HT1080 (cell line): ENCODE measurements around the gene LEMD1. TPM values are rescaled to one million over a fixed set of nuclear protein-coding genes. Genes with fewer than 3 reads are reported as not detected.
"Not testable (repeated sequence)": the region's sequence is repeated elsewhere in the genome, so short reads cannot be mapped to it uniquely, and the experiment has no call there.

Experiments
- DNase-seq: peaks from one replicate; pipeline ENCODE4 v3.0.0-alpha.2; 2015; ENCODE audit warnings: low read depth
- total RNA-seq: library from RNA; depleted of rRNA; stranded (reverse); fragments of >200 nt; shearing (Covaris generic); gene quantifications from 2 replicates; pipeline ENCODE4 v1.2.3, GENCODE V29; 2014

The LEMD1 gene
- total RNA-seq, 1 experiment from 2014 or later: not detected

DNA sequence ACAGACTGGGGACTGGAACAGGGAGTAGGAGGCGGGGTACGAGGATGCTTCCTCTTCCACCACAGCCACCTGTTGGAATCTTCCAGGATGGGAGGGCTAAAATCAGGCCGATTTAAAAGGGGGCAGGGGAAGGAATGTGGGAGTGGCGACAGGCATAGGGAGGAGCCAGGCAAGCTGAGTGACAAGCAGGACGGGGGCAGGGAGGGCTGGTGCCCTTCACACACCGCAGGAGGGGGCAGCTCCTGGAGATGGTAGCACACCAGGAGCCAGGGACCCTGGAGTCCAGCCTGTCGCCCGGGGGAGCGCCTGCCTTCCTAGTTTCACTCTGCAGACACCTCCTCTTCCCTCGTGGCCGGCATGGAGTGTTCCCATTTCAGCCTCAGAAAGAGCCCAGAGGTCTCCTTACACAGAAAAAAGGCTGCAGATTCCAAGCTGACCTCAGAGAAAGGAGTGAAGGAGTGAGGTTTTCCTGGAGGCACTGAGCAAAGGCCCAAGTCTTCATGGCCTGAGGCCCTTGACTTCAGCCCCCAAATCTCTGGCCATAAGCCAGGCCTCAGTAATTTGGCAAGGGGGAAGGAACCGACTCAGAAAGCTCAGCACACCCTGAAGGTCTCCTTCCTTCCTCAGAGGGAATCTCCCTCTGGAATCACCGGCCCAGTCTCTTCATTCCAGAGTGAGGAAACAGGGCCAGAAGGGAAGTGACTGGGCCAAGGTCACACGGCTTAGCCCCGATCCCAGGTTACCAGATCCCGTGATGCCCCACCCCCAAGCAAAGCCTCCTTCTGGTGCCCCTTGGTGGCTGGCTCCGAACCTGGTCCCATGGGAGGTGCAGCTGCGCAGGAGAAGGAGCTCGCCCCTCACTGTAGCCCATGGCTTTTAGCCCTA lies 25.8 kb upstream of the LEMD1 start:
- no peak for DNase-seq

DNA sequence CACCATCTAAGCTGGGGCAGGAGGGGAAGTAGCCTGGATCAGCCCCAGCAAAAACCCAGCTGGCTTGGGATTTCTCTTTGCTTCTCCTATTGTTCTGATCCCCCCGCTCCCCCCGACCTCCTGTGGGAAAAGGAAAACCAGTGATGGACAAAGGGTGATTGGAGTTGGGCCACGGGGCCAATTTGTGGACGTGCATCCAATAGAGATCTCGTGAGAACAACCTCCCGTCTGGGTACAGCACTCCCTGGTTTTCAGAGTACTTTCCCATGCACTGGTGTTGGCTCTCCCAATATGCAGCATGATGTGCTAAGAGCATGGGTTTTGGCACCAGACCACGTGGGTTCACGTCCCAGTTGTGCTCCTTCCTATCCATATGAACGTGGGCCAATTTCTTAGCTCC lies 25.0 kb upstream of the LEMD1 start:
- no peak for DNase-seq

DNA sequence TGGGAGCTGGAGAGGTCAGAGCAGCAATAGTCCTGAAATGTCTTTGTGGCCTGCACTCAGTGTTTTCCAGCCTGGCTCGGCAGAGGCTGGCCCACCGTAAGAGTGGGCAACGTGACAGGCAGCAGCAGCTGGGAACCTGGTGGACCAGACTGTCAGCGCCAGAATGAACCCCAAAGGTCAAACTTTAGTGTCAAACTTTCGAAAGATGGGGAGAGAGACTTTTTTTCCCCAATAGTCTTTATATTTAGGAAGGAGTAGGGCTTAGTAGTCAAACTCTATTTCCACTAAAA lies 23.7 kb upstream of the LEMD1 start:
- no peak for DNase-seq

DNA sequence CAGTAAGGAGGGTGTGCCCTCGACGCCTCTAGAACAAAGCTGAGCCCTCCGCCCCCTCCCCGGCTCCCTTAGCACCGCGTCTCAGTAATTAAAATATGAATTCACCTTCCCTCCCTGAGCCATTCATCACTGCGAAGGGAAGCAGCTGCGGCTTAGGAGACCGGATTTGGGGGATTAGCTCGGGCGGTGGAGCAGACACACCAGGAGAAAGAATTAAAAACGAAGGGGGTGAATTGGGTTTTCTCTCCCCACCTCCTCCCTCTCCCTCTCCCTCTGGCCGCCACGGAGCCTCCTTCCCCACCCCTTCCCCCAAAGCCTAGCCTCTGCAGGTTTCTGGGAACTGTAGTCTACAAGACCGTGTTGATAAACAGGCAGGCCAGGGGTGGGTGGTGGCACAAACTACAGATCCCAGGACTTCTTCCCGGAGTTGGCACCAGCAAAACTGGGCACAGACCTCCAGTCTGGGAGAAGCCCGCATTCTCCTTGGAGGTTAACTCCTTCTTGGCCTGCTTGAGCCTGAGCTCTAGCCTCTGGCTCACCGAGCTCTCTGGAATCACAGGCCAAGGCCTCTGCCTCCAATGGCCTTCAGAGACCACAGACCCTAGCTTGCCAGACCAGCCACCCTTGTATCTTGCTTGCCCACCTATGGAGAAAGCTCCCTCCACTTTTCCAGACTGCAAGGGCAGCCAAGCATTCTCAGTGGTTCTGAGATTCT lies 23.2 kb upstream of the LEMD1 start:
- DNase-seq: peak; percentile 24

DNA sequence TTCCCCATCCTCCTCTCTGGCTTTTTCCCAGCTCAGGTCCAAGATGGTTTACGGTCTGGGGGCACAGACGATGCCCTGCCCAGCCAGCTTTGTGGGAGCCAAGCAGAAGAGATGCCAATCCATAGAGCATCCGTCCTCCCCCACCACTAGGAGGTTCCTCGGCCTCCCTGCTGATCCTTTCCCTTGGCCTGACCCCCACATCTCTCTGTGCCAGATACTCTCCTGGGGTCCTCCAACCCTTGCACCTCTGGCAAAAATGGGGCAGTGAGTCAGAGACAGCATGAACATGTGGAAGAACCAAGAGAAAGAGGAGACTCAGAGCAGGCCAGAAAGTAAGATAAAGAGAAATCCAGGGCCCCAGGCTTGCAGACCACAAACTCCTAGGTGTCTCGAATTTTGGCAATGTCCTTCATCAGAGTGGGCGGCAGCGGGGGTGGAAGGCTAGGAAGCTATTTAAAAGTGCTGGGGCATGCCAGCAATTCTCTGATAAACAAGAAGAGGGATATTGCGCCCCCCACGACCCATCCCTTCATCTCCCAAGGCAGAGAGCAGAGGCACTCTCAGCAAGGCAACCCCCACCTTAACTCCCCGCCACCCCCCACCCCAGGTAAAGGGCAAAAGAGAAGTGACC lies 22.6 kb upstream of the LEMD1 start:
- DNase-seq: no peak

DNA sequence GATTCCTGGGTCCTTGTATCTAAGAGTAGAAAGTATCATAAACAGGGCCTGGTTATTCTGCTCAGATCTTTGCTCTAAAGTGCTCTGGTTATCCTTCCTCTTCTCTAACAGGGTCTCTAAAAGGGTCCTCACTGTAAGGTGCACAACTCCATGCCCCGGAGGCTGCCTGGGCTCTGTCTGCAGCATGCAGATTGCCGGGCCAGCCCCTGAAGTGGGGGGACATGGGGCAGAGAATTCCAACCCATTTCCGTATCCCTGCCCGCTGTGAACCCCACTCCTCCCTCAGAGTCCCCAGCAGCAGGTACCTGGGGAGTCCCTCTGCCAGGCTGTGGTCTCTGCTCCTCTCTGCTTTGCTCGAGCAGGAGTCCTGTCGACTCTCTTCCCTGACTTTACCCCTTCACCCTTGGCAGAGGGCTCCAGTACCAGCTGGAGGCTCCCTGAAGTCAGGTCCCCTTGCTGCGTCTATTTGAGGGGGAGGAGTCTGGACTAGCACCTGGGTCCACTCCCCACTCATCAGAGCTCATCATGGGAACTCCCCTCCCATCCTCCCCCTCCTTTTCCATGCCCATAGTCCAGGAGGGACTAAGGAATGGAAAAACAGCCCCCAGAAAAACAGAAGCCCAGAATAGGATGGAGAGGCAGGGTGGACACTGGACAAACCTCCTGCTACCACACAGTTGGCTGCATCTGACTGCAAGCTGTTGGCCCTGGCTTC lies 21.9 kb upstream of the LEMD1 start:
- DNase-seq: no peak

DNA sequence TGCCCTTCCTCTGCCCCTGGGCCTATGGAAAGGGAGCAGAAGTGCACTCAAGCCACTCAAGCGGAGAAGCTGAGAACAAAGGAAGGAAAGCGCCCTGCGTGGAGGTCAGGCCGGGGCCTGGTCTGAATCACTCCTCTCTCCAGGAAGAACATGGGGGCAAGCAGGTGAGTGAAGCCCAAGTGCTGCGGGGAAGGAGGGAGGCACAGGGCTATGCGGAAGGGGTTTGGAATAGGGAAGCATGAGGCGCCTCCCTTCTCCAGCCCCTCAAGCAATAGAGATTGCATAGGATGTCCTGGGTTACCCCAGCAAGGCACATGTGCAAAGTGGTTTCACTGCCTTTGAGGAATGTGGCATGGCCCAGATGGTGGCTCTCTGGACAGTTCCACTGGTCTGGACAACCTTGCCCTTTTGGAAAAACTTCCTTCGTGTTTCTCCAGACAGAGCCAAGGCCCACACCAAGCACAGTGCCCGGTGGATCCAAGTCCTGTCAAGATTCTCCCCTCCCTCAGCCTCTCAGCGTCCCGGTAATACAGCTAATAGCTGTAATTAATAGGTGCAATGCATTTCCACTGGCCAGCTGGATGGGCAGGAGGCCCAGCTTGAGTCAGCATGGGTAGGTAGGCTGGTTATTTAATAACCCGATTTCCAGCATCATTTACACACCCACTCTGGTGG lies 20.3 kb upstream of the LEMD1 start:
- no peak for DNase-seq

DNA sequence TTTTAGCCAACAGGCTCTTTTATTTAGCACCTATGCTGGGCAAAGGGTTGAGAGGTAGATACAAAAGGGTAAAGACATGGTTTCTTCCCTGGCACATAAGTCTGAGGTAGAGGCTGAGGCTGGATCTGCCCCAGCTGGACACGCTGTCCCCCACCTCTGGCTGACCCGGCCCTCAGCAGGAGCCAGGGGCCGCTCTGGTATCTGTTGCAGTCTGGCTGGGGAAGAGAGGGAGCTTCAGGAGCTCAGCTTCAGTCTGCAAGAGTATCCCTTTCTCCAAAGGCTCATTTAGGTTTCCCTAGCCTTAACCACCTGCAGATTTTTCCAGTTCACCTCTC lies 19.8 kb upstream of the LEMD1 start:
- no peak for DNase-seq

DNA sequence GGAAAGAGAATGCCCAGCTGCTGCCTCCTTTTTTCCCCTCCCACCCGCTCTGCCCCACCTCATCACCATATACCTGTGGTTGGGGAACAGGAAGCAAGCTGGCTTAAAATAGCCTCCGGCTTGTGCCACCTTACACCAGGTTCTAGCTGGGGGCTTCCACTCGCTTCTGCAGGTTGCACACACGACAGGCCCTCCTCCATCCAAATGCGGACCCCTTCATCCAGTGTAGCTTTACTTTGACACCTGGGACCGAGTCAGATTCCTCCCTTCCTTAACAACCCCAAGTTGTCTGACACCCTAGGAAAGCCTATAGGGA lies 19.4 kb upstream of the LEMD1 start:
- DNase-seq: no peak

DNA sequence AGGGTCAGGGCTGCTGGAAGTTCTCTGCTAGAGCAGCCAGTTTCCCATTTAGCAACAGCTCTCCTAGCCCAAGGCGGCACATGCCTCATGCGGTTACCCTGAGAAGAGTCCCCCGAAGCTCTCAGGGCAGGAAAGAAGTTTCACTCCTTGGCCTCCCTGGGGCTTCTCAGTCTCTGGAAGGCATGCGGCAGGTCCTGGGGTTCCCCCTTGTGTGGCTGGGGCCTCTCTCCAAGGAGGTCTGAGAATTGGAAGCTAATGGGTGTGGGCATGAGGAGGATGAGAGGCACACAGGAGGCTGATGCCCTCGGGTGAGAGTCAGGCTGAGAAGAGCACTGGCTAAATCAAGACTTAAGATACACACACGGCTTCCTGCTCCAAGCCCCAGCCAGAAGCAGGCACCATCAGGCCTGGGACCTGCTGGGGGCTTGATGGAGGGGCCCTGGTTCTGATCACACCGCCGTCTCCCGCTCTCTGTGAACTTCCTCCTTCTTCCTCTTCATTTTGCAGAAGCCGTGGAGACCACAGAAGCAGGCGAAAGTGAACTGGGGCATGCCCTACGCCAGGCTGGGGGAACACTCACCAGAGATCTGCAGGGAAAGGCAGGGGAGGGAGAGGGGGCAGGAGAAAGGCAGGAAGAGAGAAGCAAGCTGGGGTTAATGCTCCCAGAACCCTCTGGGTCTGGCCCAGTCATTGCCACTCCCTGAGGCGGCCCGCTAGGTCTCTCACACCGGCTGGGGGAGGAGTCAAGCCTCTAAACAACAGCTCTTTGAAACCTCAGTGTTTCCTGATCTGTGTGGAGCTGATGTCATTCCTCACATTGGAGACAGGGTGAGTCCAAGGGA lies 18.8 kb upstream of the LEMD1 start:
- DNase-seq: peak; percentile 91

DNA sequence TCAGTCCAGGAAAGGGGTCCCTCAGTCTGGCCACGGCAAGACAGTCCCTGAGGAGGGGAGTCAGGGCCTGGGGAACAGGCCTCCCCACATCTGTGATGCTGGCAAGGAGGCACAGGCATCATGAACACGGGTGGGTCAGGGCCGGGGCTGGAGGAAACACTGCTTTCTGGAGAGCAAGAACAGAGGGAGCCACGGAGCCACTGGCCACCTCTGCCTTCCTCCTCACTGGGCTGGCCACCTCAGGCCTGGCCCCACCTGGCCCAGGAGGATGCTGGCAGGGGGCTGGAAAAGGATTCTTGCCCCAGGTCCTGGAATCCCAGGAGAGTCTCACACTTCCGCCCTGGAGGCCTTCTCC lies 18.2 kb upstream of the LEMD1 start:
- DNase-seq: no peak

DNA sequence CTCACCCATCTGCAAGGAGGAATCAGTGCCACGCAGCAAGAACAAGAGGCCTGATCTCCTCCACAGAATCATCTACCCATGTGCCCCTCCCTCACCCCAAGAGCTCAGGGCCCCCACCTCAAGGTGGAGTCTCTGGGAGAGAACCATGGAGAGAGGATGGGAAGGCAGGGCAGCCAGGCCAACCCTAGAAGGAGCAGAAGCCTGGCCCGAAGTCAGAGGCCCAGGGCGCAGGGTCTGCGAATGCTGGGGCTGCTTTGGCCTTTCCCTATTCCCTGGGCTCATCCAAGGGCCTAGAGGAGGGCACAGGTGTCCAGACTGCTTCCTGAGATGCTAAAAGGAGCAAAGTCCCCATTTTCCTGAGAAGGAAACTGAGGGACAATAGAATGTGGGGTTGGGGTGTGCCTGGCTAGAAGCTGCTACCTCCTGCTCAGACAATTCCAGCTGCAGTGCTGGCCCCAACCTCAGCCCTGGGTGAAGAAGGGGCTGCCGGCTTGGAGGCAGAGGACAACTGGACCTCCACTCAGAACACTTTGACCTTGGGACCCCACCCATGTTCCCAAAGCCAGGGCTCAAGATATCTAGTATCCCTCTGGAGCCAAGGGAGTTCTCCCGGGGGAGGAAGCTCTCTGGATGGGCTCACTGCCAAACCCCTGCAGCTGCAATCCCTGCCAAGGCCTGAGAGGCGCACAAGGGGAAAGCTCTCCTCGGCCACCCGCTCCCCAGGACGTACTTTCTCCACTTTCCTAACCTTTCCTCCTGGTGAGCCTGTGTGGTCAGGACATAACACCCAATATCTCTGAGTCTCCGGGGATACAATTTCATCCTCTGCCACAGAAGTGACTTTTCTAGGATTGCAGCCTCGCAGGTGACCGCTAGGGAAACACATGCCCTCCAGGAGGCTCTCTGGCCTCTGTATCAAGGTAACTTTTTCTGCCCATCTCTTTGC lies 16.6 kb upstream of the LEMD1 start:
- DNase-seq: peak; percentile 66

DNA sequence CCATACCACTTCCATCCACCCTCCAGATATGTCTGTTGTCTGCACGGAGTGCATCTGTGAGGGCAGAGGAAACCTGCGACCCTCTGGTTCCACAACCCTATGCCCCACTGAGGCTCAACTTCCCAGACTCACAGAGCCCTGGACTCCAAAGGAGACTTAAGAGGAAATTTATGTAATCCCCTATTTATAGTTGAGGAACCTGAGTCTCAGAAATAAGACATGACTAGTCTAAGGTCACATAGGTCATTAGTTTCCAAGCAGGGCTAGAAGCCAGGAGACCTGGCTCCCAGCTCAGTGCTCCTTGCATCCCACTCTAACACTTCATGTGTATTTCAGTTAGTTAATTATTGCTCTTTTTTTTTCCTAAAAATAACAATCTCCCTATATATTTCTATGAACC lies 15.7 kb upstream of the LEMD1 start:
- DNase-seq: no peak

DNA sequence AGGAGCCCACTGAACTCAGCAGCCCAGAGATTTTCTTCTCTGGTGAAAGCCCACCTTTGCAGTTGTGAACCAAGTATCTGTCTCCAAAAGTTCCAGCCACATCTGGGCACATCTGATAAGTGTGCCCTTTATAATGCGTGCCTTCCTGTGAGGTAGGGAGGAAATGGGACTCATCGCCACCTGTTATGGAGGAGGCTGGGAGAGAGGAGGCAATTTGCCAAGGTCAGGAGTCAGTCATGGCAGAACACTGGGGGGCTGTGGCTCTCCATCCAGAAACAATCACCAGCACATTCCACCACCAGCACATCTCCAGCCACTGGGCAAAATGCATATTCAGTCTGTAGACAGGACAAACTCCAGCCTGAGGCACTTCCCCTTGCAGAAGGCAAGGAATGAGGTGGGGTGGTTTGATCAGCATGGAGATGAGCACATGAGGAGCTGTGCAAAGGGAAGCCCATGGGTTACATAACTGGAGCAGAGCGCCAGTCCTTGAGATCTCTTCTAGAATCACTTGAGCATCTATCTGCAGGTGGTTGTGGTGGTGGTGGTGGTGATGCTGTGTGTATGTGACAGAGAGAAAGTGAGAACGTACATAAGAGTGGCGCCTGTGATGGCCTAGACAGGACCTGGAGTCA lies 15.0 kb upstream of the LEMD1 start:
- no peak for DNase-seq

DNA sequence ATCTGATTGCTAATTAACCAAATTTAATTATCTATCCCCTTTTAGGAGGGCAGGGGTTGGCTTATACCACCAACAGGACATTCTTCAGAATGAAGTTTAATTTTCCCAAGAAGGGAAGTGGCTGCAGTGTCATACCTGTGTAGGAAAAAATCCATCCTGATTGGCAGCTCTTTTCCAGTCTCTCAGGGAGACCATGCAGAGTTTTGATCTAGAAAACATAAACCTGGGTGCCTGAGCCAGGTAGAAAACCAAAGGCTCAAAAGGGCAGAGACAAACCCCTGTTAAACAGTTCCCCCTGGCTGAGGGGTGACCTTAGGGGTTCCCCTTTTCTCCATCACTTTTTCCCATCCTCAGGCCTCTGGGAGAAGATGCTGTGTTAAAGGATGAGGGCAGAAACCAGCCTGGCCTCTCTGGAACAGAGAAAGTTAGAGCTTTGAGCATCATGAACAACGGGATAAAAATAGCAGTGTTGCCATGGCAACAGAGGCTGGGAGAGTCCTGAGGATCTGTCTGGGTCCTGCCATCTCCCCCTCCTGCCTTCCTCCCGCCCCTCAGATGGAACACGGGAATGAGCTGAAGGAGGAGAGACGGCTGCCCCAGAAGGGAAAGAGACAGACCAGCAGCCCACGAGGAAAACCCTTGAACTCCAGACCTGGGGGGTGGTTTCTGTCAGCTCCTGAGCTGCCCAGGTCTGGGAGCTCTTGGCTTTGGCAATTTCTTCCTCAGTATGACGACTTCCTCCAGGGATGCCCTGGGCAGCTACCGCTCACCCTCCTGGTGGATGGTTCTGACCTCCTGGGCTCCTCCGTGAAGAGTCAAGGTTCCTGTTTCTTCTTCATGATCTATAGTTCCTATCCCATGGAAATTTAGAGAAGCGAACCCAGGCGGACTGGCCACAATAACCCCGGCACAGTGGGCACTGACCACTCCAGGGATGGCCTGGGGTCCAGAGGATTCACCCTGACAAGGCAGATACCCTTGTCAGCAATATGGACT lies 14.0 kb upstream of the LEMD1 start:
- DNase-seq: no peak

DNA sequence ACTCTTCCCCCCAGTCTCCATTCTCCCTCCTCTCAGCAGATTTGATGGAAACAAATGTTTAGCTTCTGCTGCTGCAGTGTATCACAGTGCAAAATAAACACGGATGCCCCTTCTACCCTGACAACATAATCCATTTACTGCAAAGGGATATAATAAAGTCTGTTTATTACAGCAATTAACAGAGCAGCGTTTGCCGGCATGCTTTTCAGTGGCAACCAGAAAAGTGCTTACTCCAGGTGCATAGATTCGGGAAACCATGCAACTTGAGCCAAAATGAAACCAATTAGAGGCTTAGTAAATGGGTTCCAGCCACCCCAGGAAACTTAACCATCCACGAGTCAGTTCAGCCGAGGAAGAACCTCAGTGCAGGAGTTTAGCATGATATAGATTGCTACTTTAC lies 12.9 kb upstream of the LEMD1 start:
- DNase-seq: no peak

DNA sequence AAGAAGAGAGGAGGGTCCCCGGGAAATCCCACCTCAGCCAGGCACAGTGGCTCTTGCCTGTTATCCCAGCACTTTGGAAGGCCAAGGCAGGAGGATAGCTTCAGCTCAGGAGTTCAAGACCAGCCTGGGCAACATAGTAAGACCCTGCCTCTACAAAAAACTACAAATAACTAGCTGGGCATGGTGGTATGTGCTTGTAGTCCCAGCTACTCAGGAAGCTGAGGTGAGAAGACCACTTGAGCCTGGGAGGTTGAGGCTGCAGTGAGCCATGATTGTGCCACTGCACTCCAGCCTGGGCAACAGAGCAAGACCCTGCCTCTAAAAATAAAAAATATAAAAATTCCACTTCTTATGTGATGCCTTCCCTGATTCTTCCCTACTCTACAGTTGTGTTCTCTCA lies 10.8 kb upstream of the LEMD1 start:
- not testable (repeated sequence) for DNase-seq

DNA sequence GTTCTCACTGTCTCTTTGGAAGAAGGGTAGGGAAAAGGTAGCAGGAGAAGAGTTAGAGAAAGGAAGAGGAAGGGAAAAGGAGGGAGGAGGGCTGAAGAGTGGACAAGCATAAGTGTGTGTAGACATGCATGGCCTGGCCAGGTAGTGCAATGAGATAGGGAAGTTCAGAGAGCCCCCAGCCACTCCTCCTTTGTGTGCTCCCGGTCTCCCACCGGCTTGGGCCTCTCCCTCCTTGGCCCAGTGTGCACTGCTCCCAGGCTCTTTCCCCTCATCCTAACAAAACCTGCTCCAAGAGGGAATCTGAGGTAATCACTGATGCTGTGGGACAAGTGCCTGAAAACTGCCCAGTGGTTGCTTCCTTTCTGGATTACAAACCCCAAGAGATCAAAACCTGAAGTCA lies 10.3 kb upstream of the LEMD1 start:
- no peak for DNase-seq
